ENCODE measurements around the gene THSD4.

THSD4 gene

GRCh38 chr15:71775856-71776255 lies 660.6 kb downstream of the THSD4 start:
- Histone ChIP-seq H3K36me3 (ENCODE audit: control insufficient read depth in 2 of 2, insufficient read depth in 2 of 2, low read length in 2 of 2) (peaks cover 0 to 3% of the 10 kb centered on the region in 2 donors), H3K27me3 (ENCODE audit: control insufficient read depth in 1 of 2, insufficient read depth in 2 of 2, low read length in 2 of 2) (no peaks in the 10 kb centered on the region), H3K4me1 (ENCODE audit: control insufficient read depth, insufficient read depth, low read length) (no peaks in the 10 kb centered on the region), H3K4me3 (ENCODE audit: low read length in 2 of 2) (no peak overlapping the region), H3K9ac (ENCODE audit: low read length in 2 of 2) (no peak overlapping the region), H3K27ac (ENCODE audit: low read length) (no peak overlapping the region), H3K9me3 (ENCODE audit: control insufficient read depth in 2 of 2, low read length in 2 of 2) (no peaks in the 10 kb centered on the region)

GRCh38 chr15:71776304-71776703 lies 661.0 kb downstream of the THSD4 start:
- no peaks in the 10 kb centered on the region for H3K27me3 ChIP-seq (ENCODE audit: control insufficient read depth in 1 of 2, insufficient read depth in 2 of 2, low read length in 2 of 2)
- H3K9me3 ChIP-seq (ENCODE audit: control insufficient read depth in 2 of 2, low read length in 2 of 2): no peaks in the 10 kb centered on the region
- no peak overlapping the region for H3K4me3 ChIP-seq (ENCODE audit: low read length in 2 of 2)
- no peak overlapping the region for H3K27ac ChIP-seq (ENCODE audit: low read length)
- H3K4me1 ChIP-seq (ENCODE audit: control insufficient read depth, insufficient read depth, low read length): no peaks in the 10 kb centered on the region
- no peak overlapping the region for H3K9ac ChIP-seq (ENCODE audit: low read length in 2 of 2)
- H3K36me3 ChIP-seq (ENCODE audit: control insufficient read depth in 2 of 2, insufficient read depth in 2 of 2, low read length in 2 of 2): peaks cover 0 to 3% of the 10 kb centered on the region in 2 donors

GRCh38 chr15:71777216-71777943 lies 662.1 kb downstream of the THSD4 start:
- no peaks in the 10 kb centered on the region for H3K27me3 ChIP-seq (ENCODE audit: control insufficient read depth in 1 of 2, insufficient read depth in 2 of 2, low read length in 2 of 2)
- no peak overlapping the region for H3K4me3 ChIP-seq (ENCODE audit: low read length in 2 of 2)
- H3K36me3 ChIP-seq (ENCODE audit: control insufficient read depth in 2 of 2, insufficient read depth in 2 of 2, low read length in 2 of 2): no peaks in the 10 kb centered on the region
- H3K9ac ChIP-seq (ENCODE audit: low read length in 2 of 2): no peak overlapping the region
- H3K4me1 ChIP-seq (ENCODE audit: control insufficient read depth, insufficient read depth, low read length): no peaks in the 10 kb centered on the region
- no peaks in the 10 kb centered on the region for H3K9me3 ChIP-seq (ENCODE audit: control insufficient read depth in 2 of 2, low read length in 2 of 2)
- H3K27ac ChIP-seq (ENCODE audit: low read length): no peak overlapping the region

DNA sequence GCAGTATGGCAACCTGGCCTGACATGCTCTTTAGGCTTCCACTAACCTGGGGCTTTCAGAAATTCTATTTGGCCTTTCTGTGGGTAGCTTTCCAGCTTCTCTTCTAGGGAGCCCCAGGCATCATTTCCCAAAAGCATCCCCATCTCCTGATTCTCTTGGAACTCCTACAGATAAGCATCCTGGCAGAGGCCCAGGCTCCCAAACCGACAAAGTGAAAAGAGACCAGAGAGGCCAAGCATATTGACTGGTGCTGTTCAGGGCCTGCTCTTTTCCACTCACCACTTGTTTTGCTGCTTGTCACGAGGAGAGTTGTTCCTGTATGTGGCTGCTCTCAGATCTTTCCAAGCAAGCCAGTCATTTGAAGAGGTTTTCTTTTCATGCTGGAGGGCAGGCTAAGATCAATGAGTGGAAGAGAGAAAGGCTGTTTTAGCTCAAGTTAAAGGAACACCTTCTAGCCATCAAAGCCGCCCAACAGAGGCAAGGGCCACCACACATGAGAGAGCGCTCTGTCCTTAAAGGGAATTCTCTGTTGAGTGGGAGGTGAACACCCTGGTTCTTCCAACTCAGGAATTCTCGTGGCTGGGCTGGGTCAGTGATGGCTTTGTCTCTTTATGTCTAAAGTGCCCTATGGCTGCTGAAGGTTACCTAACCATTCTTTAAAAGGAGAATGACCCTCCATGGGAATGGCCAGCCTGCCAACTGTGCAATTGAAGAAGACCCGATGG lies 664.0 kb downstream of the THSD4 start:
- Histone ChIP-seq H3K9me3 (ENCODE audit: control insufficient read depth in 2 of 2, low read length in 2 of 2) (no peaks in the 10 kb centered on the region), H3K4me3 (ENCODE audit: low read length in 2 of 2) (no peak overlapping the region), H3K36me3 (ENCODE audit: control insufficient read depth in 2 of 2, insufficient read depth in 2 of 2, low read length in 2 of 2) (no peaks in the 10 kb centered on the region), H3K4me1 (ENCODE audit: control insufficient read depth, insufficient read depth, low read length) (no peaks in the 10 kb centered on the region), H3K27ac (ENCODE audit: low read length) (no peak overlapping the region), H3K9ac (ENCODE audit: low read length in 2 of 2) (no peak overlapping the region), H3K27me3 (ENCODE audit: control insufficient read depth in 1 of 2, insufficient read depth in 2 of 2, low read length in 2 of 2) (no peaks in the 10 kb centered on the region)

DNA sequence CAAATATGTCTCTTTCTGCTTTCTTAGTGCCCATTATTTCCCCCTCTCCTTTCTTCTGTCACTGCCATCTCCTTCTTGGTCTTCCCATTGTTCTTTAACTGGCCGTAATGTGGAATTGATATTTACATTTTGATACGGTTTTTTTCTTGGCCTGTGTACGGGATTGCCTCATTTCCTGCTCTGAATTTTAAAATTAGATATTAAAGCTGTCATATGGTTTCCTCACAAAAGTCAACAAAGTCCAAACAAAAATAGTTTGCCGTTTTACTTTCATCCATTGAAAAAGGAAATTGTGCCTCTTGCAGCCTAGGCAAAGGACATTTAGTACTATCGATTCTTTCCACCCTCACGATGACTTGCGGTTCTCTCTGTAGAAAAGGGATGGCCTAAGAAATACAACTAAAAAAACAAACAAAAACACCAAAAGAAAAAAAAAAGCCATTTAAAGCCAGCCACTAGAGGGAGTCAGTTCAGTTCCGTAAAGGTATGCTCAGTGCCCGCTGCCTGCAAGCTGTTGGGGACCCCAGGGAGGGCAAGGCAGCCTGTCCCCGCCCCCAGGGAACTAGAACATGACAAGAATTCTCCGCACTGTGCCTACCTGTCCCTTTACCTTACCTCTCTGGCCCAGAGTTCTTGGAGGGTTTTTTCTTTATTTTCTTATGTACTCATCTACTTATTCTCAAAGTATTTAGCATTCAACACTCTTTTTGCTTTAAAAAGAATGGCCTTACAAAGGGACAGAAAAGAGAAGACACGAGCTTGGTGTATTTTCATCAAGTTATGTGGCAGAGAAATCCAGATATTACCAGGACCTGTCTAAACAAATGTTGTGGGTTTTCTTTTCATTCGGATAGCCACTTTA lies 665.1 kb downstream of the THSD4 start:
- no peak overlapping the region for H3K4me3 ChIP-seq (ENCODE audit: low read length in 2 of 2)
- no peak overlapping the region for H3K27ac ChIP-seq (ENCODE audit: low read length)

DNA sequence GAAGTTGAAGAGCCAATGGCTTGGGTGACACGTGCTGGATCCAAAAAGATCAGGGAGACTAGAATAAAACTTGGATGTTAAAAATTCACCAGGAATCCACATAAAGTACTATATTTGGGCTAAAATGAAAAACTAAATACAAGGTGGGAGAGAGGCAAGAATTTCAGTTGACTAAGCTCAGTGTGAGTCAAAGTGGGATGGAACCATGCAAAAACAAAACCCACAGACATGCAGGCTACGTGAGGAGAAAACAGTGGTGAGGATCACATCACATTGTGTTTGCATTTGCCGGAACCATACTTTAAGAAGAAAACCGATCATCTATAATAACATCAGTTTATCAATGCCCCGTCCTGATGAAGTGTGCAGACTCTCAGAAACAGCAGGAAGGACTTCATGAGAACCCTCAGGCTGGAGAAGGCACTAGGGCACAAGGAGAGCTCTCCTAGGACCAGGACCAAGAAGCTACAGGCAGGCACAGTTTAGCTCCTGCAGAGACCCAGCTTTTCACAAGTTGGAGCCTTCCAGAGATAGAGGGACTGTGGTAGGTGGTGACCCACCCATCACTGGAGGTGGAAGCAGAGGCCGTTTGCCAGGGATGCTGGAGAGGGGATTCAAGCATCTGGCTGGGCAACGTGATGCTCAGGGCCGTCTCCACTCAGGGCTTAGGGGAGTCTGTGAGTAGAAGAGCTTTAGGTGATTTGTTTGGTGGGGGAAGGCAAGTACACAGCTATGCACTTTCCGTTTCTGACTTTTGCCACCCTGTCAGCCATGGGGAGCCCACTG lies 666.1 kb downstream of the THSD4 start:
- H3K27ac ChIP-seq (ENCODE audit: low read length): no peak overlapping the region
- H3K4me1 ChIP-seq (ENCODE audit: control insufficient read depth, insufficient read depth, low read length): no peaks in the 10 kb centered on the region
- no peak overlapping the region for H3K4me3 ChIP-seq (ENCODE audit: low read length in 2 of 2)
- H3K9me3 ChIP-seq (ENCODE audit: control insufficient read depth in 2 of 2, low read length in 2 of 2): no peaks in the 10 kb centered on the region
- no peak overlapping the region for H3K9ac ChIP-seq (ENCODE audit: low read length in 2 of 2)
- peaks cover 0 to 6% of the 10 kb centered on the region in 2 donors for H3K27me3 ChIP-seq (ENCODE audit: control insufficient read depth in 1 of 2, insufficient read depth in 2 of 2, low read length in 2 of 2)
- no peaks in the 10 kb centered on the region for H3K36me3 ChIP-seq (ENCODE audit: control insufficient read depth in 2 of 2, insufficient read depth in 2 of 2, low read length in 2 of 2)

More for the DNA sequence above, 665.1 kb downstream of the THSD4 start:
- H3K9ac ChIP-seq (ENCODE audit: low read length in 2 of 2): no peak overlapping the region
- no peaks in the 10 kb centered on the region for H3K9me3 ChIP-seq (ENCODE audit: control insufficient read depth in 2 of 2, low read length in 2 of 2)
- no peaks in the 10 kb centered on the region for H3K36me3 ChIP-seq (ENCODE audit: control insufficient read depth in 2 of 2, insufficient read depth in 2 of 2, low read length in 2 of 2)
- H3K27me3 ChIP-seq (ENCODE audit: control insufficient read depth in 1 of 2, insufficient read depth in 2 of 2, low read length in 2 of 2): peaks cover 0 to 4% of the 10 kb centered on the region in 2 donors
- no peaks in the 10 kb centered on the region for H3K4me1 ChIP-seq (ENCODE audit: control insufficient read depth, insufficient read depth, low read length)

- Histone ChIP-seq H3K9me3 (ENCODE audit: control insufficient read depth in 2 of 2, low read length in 2 of 2) (no peaks in the 10 kb centered on the region), H3K4me3 (ENCODE audit: low read length in 2 of 2) (no peak overlapping the region), H3K4me1 (ENCODE audit: control insufficient read depth, insufficient read depth, low read length) (no peaks in the 10 kb centered on the region), H3K36me3 (ENCODE audit: control insufficient read depth in 2 of 2, insufficient read depth in 2 of 2, low read length in 2 of 2) (no peaks in the 10 kb centered on the region), H3K9ac (ENCODE audit: low read length in 2 of 2) (no peak overlapping the region), H3K27me3 (ENCODE audit: control insufficient read depth in 1 of 2, insufficient read depth in 2 of 2, low read length in 2 of 2) (peaks cover 0 to 6% of the 10 kb centered on the region in 2 donors), H3K27ac (ENCODE audit: low read length) (no peak overlapping the region)
These were observed 666.6 kb downstream of the THSD4 start for GRCh38 chr15:71781965-71782265.

DNA sequence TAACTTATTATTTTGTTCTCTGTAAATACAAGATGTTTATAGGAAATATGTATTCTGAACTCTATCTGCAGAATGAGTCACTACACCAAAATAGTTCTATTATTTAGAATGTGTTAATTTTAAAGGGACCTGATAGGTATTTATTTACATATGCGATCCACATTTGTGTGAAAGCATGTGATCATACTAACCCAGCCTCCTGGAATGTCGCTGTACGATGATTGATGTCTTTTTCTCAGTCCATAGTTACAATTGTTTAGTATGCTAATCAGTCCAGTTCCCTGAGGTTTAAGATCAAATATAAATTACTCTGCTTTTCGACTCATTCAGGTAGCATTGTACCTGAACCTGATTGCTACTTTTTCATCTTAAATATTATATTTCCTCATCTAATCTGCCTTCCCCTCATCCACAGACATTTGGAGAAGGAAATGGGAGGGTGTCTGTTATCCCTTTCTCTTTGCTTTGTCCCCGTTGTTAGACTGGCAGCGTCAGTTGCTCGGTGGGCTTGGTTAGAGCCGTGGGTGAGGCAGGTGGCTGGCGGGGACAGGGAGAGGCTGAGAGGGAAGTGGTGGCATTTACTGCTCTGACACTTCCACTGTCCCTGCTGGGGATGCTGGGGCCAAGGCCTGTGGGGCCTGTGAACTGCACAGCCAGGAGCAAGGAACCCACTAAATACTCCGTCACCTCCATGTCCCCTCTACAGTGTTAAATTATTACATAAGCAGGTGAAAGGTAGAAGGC lies 667.3 kb downstream of the THSD4 start:
- Histone ChIP-seq H3K27me3 (ENCODE audit: control insufficient read depth in 1 of 2, insufficient read depth in 2 of 2, low read length in 2 of 2) (peaks cover 0 to 6% of the 10 kb centered on the region in 2 donors), H3K27ac (ENCODE audit: low read length) (no peak overlapping the region), H3K36me3 (ENCODE audit: control insufficient read depth in 2 of 2, insufficient read depth in 2 of 2, low read length in 2 of 2) (no peaks in the 10 kb centered on the region), H3K4me1 (ENCODE audit: control insufficient read depth, insufficient read depth, low read length) (no peaks in the 10 kb centered on the region), H3K9ac (ENCODE audit: low read length in 2 of 2) (no peak overlapping the region), H3K4me3 (ENCODE audit: low read length in 2 of 2) (no peak overlapping the region), H3K9me3 (ENCODE audit: control insufficient read depth in 2 of 2, low read length in 2 of 2) (no peaks in the 10 kb centered on the region)

- H3K36me3 ChIP-seq (ENCODE audit: control insufficient read depth in 2 of 2, insufficient read depth in 2 of 2, low read length in 2 of 2): no peaks in the 10 kb centered on the region
- H3K9ac ChIP-seq (ENCODE audit: low read length in 2 of 2): no peak overlapping the region
- H3K27me3 ChIP-seq (ENCODE audit: control insufficient read depth in 1 of 2, insufficient read depth in 2 of 2, low read length in 2 of 2): peaks cover 0 to 6% of the 10 kb centered on the region in 2 donors
These were observed 669.4 kb downstream of the THSD4 start for GRCh38 chr15:71784719-71785118.

DNA sequence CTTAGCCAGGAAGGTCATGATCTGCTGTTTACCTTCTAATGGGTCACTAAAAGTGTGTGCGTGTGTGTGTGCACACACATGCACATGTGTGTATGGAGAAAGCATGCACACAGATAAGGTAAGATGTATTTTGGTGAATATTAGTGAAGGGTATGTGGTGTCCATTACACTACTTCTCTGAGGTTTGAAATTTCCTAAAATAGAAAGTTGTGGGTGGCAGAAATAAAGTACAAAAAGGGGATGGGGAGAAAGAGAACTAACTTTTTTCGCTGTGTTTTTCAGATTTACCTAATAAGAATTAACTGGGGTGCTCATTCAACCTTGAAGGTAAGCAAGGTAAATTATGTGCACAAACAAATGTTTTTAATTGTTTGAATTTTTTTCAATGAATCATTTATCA lies 670.7 kb downstream of the THSD4 start:
- H3K27me3 ChIP-seq (ENCODE audit: control insufficient read depth in 1 of 2, insufficient read depth in 2 of 2, low read length in 2 of 2): peaks cover 0 to 6% of the 10 kb centered on the region in 2 donors
- no peak overlapping the region for H3K4me3 ChIP-seq (ENCODE audit: low read length in 2 of 2)
- H3K4me1 ChIP-seq (ENCODE audit: control insufficient read depth, insufficient read depth, low read length): no peaks in the 10 kb centered on the region
- H3K9ac ChIP-seq (ENCODE audit: low read length in 2 of 2): no peak overlapping the region
- no peak overlapping the region for H3K27ac ChIP-seq (ENCODE audit: low read length)
- H3K36me3 ChIP-seq (ENCODE audit: control insufficient read depth in 2 of 2, insufficient read depth in 2 of 2, low read length in 2 of 2): no peaks in the 10 kb centered on the region
- no peaks in the 10 kb centered on the region for H3K9me3 ChIP-seq (ENCODE audit: control insufficient read depth in 2 of 2, low read length in 2 of 2)

More at GRCh38 chr15:71784719-71785118, 669.4 kb downstream of the THSD4 start:
- Histone ChIP-seq H3K4me3 (ENCODE audit: low read length in 2 of 2) (no peak overlapping the region), H3K9me3 (ENCODE audit: control insufficient read depth in 2 of 2, low read length in 2 of 2) (no peaks in the 10 kb centered on the region), H3K27ac (ENCODE audit: low read length) (no peak overlapping the region), H3K4me1 (ENCODE audit: control insufficient read depth, insufficient read depth, low read length) (no peaks in the 10 kb centered on the region)

Data from stomach smooth muscle (tissue), 2 donors.